ENCODE data around the gene DERL2.
"Not testable (repeated sequence)": the region's sequence is repeated elsewhere in the genome, so short reads cannot be mapped to it uniquely, and the experiment has no call there.

The DERL2 gene

DNA sequence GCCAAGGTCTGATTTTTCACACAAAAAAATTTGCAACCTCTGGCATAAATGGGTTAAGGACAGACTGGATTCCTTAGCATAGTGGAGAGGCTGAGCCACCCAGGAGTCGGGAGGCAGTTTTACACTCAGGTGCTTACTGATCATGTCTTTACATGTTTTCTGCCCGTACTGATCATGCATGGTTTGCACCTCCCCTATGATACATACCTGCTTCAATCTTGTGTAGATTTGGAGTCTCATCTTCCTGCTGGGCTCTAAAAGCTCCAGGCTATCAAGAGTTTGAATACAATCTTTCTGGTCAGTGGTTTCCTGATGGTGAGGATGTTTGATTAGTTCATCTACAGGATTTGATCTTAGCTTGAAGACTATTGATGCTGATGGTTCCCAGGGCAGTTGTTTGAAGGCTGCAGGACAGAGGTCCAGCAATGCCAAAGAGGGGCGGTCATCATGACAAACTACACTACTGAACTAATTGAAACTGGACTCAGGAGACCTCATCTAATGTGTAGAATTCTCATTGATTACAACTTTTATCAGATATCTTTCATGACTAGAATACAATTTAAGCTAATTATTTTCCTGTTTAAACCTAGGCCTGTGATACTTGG is 53.9 kb downstream of the DERL2 start:
- Histone ChIP-seq H3K4me1 (ENCODE audit: control insufficient read depth, insufficient read depth, low read length) (peaks cover 4% of the 10 kb centered on the region), H3K9me3 (replicated peaks; ENCODE audit: low read length) (no peaks in the 10 kb centered on the region), H3K4me3 (ENCODE audit: low read length) (no peak overlapping the region), H3K4me2 (ENCODE audit: low read length) (no peak overlapping the region), H3K27me3 (ENCODE audit: control insufficient read depth, insufficient read depth, low read length) (no peaks in the 10 kb centered on the region), H3K36me3 (ENCODE audit: insufficient read depth, low read length) (peaks cover 74% of the 10 kb centered on the region), H3K9ac (ENCODE audit: low read depth, low read length) (no peak overlapping the region)

DNA sequence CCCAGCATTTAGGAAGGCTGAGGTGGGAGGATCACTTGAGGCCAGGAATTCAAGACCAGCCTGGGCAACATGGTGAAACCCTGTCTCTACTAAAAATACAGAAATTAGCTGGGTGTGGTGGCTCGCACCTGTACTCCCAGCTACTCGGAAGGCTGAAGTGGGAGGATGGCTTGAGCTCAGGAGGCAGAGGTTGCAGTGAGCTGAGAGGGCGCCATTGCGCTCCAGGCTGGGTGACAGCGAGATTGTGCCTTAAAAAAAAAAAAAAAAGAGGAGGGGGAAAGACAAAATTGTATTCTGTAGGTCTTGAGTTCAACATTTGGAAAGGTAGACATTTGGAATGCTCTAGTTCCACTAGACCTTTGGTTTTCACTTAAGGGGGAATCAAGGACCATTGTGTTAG is 54.7 kb downstream of the DERL2 start:
- H3K9me3 ChIP-seq (replicated peaks; ENCODE audit: low read length); H3K4me3 ChIP-seq (ENCODE audit: low read length); H3K27me3 ChIP-seq (ENCODE audit: control insufficient read depth, insufficient read depth, low read length); H3K9ac ChIP-seq (ENCODE audit: low read depth, low read length); H3K4me2 ChIP-seq (ENCODE audit: low read length); H3K4me1 ChIP-seq (ENCODE audit: control insufficient read depth, insufficient read depth, low read length): not testable (repeated sequence)
- peaks cover 68% of the 10 kb centered on the region for H3K36me3 ChIP-seq (ENCODE audit: insufficient read depth, low read length)

DNA sequence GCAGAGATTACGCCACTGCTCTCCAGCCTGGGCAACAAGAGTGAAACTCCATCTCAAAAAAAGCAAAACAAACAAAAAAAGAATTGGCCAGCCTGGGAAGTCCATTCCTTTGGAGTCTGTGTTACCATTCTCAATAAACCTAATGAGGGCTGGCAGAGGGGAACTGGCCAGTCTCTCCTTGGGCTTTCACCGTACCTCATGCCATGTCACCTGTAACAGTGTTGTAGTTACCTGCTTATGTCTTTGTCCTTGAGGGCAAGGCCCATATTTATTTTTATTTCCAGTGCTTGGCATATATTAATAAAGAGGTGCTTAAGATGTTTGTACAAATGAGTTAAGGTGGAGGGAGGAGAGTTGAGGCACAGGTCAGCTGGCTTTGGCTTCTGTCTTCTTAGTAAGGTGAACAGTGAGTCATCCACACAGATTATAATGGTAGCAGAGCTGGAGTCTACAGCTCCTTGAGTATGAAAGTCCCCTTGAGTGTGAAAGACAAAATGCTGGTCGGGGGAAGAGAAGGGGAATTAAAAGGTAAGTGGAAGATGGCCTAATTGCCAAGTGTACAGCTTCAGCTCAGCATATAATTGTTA is 55.5 kb downstream of the DERL2 start:
- no peak overlapping the region for H3K4me3 ChIP-seq (ENCODE audit: low read length)
- no peak overlapping the region for H3K4me2 ChIP-seq (ENCODE audit: low read length)
- no peaks in the 10 kb centered on the region for H3K4me1 ChIP-seq (ENCODE audit: control insufficient read depth, insufficient read depth, low read length)
- H3K9me3 ChIP-seq (replicated peaks; ENCODE audit: low read length) = no peaks in the 10 kb centered on the region
- peaks cover 70% of the 10 kb centered on the region for H3K36me3 ChIP-seq (ENCODE audit: insufficient read depth, low read length)
- no peaks in the 10 kb centered on the region for H3K27me3 ChIP-seq (ENCODE audit: control insufficient read depth, insufficient read depth, low read length)
- no peak overlapping the region for H3K9ac ChIP-seq (ENCODE audit: low read depth, low read length)

DNA sequence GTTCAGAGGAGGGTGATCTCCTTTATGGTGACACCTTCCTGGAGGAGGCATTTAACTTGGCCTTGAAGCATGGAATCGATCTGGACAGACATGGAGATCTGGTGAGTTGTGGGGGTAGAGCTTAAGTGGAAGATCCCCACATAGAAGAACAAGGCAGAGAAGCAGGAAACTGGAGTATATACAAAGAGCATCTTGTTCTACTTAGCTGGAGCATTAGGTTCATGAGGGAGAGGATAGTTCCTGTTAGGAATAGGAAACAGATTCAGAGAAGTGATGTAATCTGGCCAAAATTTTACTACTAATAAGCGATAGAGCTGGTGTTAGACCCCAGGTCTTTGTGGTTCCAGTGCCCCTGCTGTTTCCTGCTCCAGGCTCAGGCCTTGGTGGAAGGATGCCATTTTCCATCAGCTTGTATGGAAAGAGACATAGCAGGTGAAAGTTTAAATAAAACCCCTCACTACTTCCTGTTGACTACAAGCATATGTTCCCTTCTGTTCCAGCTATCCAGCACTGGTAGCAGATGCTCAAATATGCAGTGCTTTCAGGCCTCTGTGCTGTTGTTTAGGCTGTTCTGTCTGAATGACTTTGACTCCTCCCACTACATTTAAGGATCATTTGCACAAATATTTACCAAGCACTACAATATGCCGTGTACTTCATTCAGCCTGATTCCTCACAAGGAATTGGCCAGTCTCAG is 56.6 kb downstream of the DERL2 start:
- Histone ChIP-seq H3K27me3 (ENCODE audit: control insufficient read depth, insufficient read depth, low read length) (no peaks in the 10 kb centered on the region), H3K4me3 (ENCODE audit: low read length) (no peak overlapping the region), H3K9ac (ENCODE audit: low read depth, low read length) (no peak overlapping the region), H3K36me3 (ENCODE audit: insufficient read depth, low read length) (peaks cover 69% of the 10 kb centered on the region), H3K9me3 (replicated peaks; ENCODE audit: low read length) (no peaks in the 10 kb centered on the region), H3K4me2 (ENCODE audit: low read length) (no peak overlapping the region), H3K4me1 (ENCODE audit: control insufficient read depth, insufficient read depth, low read length) (no peaks in the 10 kb centered on the region)

- Histone ChIP-seq H3K9me3 (replicated peaks; ENCODE audit: low read length) (no peaks in the 10 kb centered on the region), H3K4me3 (ENCODE audit: low read length) (no peak overlapping the region), H3K4me2 (ENCODE audit: low read length) (no peak overlapping the region), H3K9ac (ENCODE audit: low read depth, low read length) (no peak overlapping the region), H3K27me3 (ENCODE audit: control insufficient read depth, insufficient read depth, low read length) (no peaks in the 10 kb centered on the region), H3K4me1 (ENCODE audit: control insufficient read depth, insufficient read depth, low read length) (peaks cover 17% of the 10 kb centered on the region), H3K36me3 (ENCODE audit: insufficient read depth, low read length) (peaks cover 46% of the 10 kb centered on the region)
Measured at GRCh38 chr17:5425826-5426225, 60.2 kb downstream of the DERL2 start.

GRCh38 chr17:5424909-5425308 is 61.1 kb downstream of the DERL2 start:
- Histone ChIP-seq H3K9me3 (replicated peaks; ENCODE audit: low read length) (no peaks in the 10 kb centered on the region), H3K27me3 (ENCODE audit: control insufficient read depth, insufficient read depth, low read length) (no peaks in the 10 kb centered on the region), H3K9ac (ENCODE audit: low read depth, low read length) (no peak overlapping the region), H3K4me1 (ENCODE audit: control insufficient read depth, insufficient read depth, low read length) (peaks cover 21% of the 10 kb centered on the region), H3K4me3 (ENCODE audit: low read length) (no peak overlapping the region), H3K36me3 (ENCODE audit: insufficient read depth, low read length) (peaks cover 39% of the 10 kb centered on the region), H3K4me2 (ENCODE audit: low read length) (no peak overlapping the region)

GRCh38 chr17:5422505-5422904 is 63.5 kb downstream of the DERL2 start:
- Histone ChIP-seq H3K9me3 (replicated peaks; ENCODE audit: low read length) (no peaks in the 10 kb centered on the region), H3K27me3 (ENCODE audit: control insufficient read depth, insufficient read depth, low read length) (no peaks in the 10 kb centered on the region), H3K4me1 (ENCODE audit: control insufficient read depth, insufficient read depth, low read length) (peaks cover 25% of the 10 kb centered on the region), H3K4me2 (ENCODE audit: low read length) (peak overlapping the region; percentile 18), H3K9ac (ENCODE audit: low read depth, low read length) (no peak overlapping the region), H3K36me3 (ENCODE audit: insufficient read depth, low read length) (peaks cover 27% of the 10 kb centered on the region), H3K4me3 (ENCODE audit: low read length) (peak overlapping the region; percentile 0)

Data from skeletal muscle satellite cell (primary cell).